NCI-H1092 treated with DMSO at 0.1 percent for 48 hours (cell line): ENCODE results near the gene GNAT1.

Source experiments
- DNase-seq: peaks from one replicate; lab custom pipeline; 2025; lab: John Stamatoyannopoulos, UW

The GNAT1 gene

DNA sequence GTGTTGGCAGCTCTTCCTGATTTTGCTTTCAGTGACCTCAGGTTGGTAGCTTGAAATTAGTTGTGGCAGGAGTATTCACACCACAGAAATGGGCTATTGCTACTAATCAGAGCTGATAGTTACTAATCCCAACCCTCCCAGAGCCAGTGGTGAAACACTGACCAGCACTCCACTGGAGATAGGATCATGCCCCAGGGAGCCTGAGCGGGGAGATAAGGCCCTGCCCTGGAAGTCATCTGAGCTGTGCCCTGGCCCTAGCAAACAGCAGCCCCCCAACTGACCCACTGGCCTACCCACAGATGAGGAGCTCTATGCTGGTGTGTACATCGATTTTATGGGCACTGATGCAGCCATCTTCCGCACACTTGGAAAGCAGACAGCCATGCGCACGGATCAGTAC, 9.4 kb upstream of the GNAT1 start:
- DNase-seq: no peak

DNA sequence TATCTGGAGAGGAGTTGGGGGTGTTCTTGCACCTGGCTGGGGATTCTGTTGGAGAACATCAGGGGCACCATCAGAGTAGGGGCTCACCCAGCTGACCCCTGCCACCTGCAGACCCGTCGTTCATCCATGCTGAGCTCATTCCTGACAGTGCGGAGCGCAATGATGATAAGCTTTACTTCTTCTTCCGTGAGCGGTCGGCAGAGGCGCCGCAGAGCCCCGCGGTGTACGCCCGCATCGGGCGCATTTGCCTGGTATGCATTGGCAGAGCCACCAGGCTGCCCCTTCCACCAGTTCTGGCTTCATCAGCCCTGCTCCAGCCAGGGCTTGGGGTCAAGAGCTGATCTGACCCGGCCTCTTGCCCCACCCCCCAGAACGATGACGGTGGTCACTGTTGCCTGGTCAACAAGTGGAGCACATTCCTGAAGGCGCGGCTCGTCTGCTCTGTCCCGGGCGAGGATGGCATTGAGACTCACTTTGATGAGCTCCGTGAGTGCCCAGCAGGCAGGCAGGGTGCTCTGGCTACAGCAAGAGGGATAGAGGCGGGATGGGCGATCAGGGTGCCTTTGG, 8.8 kb upstream of the GNAT1 start:
- no peak for DNase-seq

DNA sequence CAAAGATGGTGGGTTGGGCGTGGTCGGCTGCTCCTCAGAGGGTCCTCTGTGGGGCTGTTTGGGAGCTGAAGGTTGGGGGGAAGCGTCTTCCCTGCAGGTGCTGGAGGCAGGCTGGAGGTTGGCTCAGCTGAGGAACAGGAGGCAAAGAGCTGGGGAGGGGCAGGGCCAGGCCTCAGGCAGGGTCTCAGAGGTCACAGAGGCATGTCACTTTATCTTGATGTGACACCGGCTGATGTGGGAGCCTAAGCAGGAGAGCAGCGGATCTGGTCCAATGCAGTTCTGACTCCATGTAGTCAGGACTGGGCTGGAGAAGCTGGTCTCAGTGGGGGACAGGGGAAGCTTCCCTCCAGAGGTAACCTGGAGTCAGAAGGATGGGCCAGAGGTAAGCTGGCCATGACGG, 7.7 kb upstream of the GNAT1 start:
- no peak for DNase-seq

DNA sequence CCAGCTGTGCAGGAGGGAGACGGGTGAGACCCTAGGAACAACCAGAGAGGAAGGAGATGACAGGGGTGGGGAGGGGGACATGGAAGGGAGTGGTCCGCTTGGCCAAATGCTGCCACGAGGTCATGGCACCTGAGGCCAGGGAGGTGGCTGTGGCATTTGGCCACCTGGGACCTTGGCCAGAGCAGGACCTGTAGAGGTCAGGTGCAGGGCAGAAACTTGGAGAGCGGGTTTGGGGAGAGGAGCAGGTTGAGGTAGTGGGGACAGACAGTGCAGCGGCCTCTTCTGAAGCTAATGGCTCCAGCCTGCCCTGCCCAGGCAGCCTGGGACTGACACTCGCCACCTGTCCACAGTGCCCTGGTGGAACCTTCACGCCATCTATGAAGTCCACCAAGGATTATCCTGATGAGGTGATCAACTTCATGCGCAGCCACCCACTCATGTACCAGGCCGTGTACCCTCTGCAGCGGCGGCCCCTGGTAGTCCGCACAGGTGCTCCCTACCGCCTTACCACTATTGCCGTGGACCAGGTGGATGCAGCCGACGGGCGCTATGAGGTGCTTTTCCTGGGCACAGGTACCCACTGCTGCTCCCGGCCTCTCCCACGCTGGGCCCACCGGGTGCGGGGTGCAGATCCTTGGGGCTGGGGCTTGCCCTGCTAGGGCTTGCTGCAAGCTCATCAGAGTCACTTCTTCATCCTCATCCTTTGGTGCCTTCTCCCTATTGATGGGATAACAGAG, 7.0 kb upstream of the GNAT1 start:
- no peak for DNase-seq

DNA sequence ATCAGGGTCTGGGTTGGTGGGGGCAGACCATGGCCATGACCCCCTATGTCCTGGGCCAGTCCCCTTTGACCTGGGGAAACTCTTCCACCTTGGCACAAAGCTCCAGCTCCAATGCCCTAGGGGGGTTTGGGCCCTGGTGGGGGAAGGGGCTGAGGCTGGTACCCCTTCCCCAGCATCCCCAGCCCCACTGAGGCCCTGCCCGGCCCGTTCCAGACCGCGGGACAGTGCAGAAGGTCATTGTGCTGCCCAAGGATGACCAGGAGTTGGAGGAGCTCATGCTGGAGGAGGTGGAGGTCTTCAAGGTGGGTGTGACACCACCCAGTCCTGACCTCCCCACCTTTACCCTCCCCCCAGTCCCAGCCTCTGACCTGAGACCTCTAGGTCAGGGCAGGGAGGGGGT, 6.2 kb upstream of the GNAT1 start:
- DNase-seq: no peak

DNA sequence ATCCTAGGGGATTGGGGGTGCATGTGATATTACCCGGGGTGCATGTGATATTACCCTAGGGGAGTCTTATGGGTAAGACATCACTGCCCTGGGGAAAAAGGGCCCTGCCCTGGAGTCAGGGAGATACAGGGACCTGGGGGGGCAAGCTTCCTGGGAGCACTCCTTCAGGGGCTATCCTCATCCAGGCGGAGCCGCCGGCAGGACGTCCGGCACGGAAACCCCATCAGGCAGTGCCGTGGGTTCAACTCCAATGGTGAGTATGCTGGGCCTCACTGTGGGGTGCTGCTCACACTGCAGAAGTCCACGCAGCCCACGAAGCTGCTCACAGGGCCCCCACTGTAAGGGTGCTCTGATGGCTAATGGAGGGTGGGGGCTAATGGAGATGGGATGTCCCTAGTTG, 5.3 kb upstream of the GNAT1 start:
- no peak for DNase-seq

DNA sequence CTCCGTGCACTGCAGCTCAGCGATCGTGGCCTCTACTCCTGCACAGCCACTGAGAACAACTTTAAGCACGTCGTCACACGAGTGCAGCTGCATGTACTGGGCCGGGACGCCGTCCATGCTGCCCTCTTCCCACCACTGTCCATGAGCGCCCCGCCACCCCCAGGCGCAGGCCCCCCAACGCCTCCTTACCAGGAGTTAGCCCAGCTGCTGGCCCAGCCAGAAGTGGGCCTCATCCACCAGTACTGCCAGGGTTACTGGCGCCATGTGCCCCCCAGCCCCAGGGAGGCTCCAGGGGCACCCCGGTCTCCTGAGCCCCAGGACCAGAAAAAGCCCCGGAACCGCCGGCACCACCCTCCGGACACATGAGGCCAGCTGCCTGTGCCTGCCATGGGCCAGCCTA, 3.7 kb upstream of the GNAT1 start:
- no peak for DNase-seq

DNA sequence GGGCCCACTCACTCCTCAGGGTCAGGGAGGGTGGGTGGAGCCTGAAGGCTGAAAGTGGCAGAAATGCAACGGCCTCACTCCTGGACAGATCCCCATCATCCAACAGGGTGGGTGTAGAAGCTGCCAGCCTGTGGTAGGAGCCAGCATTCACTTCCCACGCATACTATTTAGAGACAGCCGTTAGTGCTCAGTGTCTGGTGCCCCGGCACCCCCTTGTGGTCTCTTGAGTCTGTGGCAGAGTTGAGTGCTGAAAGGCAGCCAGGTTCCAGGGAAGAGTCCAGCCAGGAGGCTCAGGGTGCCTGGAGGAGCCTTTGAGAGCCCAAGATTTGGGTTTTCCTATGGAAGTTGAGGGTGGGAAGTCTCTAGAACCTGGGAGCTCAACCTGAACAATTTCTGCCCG, 2.1 kb upstream of the GNAT1 start:
- peak; percentile 32 for DNase-seq

DNA sequence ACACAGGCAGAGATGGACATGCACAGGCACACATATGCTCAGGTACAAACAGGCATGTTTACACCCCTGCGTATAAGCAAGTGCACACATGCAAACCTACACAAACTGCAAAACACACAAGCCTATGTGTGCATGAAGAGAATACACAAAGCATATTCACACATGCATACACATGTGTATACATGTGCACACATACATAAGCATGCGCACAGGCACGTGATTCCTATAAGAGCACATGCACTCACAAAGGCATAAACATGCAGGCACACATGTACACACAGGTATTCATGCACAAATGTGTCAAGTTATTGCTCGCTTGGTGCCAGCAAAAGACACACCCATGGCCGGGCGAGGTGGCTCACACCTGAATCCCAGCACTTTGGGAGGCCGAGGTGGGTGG, 1.4 kb upstream of the GNAT1 start:
- no peak for DNase-seq

DNA sequence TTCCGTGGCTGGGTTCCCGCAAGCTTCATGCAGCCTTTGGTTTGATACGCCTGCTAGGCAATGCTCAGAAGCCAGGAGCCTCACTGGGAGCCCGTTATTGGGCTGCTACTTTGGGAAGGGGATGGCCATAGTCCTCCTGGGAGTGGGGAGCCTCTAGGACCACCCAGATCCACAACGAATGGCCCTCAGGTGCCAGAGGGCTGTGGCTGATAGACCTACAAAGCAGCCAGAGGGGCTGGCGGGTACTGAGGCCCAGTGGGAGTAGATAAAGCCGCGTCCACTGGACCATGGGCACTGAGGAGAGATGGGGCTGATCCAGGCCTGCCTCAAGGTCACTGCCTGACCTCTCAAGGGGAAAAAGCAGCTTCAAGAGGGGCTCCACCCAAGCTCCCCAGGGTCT, 714 bp downstream of the GNAT1 start:
- DNase-seq: no peak

DNA sequence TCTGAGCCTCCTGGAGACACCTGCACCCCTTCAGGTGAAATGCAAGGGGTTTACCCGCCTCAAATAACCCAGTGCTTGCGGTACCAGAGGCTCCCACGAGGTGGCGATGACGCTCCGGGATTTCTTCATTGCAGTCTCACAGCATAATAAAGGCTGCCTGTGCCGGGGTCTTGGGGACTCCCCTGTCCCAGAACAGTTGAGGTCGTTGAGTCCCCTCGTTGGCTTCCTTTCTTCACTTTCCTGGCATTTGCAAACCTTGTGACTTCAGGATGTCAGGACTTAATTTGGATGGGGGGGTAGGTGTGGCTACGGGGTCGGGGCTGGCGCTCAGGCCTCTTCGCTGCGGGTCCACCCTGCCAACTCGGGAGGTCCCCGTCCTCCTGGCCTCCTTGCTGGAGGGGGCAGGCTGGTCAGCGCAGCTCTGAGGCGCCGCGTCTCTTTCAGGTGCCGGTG, 1.3 kb downstream of the GNAT1 start:
- peak; percentile 35 for DNase-seq

DNA sequence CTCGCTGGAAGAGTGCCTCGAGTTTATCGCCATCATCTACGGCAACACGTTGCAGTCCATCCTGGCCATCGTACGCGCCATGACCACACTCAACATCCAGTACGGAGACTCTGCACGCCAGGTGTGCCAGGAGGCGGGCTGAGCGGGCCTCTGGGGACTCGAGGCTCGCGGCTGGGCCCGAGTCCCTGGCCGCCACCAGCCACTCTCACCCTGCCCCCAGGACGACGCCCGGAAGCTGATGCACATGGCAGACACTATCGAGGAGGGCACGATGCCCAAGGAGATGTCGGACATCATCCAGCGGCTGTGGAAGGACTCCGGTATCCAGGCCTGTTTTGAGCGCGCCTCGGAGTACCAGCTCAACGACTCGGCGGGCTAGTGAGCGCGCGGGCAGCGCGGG, 1.9 kb downstream of the GNAT1 start:
- no peak for DNase-seq

DNA sequence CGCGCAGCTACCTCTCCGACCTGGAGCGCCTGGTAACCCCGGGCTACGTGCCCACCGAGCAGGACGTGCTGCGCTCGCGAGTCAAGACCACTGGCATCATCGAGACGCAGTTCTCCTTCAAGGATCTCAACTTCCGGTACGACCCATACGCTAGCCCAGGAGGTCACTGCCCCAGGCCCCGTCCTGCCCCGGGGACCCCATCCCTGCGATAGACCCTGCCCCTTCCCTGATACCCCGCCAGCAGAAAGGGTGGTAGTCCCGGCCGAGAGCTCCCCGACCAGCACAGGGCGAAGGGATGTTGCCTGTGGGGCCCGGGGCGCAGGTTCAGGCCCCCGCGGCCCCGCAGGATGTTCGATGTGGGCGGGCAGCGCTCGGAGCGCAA, 2.3 kb downstream of the GNAT1 start:
- no peak for DNase-seq

DNA sequence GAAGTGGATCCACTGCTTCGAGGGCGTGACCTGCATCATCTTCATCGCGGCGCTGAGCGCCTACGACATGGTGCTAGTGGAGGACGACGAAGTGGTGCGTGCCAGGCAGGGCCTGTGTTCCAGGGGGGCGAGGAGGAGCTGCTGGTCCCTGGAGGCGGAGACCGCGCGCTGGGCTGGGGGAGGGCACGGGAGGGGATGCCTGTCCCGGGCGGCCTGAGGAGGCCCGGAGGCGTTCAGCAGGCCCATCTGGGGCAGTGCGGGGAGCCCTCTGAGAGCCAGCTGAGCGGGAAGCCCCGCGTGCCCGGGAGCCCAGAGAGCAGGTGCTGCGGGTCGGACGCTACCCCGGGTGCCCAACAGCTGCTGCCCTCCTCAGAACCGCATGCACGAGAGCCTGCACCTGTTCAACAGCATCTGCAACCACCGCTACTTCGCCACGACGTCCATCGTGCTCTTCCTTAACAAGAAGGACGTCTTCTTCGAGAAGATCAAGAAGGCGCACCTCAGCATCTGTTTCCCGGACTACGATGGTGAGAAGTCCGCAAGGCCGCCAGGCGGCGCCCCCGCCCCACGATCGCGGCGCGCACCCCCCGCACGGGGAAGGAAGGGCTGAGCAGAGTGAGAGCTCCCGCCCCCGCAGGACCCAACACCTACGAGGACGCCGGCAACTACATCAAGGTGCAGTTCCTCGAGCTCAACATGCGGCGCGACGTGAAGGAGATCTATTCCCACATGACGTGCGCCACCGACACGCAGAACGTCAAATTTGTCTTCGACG, 2.9 kb downstream of the GNAT1 start:
- DNase-seq: peak; percentile 28

DNA sequence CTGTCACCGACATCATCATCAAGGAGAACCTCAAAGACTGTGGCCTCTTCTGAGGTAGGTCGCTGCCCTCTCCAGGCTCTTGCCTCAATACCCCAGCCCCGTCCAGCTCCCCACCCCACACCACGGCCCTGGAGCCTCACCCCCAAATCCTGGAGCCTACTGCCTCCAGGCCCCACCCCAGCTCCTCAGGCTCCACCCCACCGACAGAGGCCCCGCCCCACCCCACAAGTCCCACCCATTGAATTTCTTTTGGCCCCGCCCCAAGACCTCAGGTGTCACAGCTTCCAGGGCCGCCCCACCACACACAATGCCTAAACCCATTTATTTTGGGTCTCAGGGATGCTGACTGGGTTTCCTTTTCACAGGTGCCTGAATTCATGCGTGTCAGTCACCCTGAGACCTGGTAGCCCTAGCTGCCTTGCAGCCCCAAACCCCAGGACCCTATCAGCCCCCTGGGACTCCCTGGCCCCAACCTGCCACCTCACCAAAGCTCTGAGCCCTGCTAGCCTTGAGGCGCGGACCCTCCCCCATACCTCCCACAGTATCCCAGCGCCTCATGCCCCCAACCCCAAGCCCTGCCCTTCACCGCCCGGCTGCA, 3.6 kb downstream of the GNAT1 start:
- no peak for DNase-seq

DNA sequence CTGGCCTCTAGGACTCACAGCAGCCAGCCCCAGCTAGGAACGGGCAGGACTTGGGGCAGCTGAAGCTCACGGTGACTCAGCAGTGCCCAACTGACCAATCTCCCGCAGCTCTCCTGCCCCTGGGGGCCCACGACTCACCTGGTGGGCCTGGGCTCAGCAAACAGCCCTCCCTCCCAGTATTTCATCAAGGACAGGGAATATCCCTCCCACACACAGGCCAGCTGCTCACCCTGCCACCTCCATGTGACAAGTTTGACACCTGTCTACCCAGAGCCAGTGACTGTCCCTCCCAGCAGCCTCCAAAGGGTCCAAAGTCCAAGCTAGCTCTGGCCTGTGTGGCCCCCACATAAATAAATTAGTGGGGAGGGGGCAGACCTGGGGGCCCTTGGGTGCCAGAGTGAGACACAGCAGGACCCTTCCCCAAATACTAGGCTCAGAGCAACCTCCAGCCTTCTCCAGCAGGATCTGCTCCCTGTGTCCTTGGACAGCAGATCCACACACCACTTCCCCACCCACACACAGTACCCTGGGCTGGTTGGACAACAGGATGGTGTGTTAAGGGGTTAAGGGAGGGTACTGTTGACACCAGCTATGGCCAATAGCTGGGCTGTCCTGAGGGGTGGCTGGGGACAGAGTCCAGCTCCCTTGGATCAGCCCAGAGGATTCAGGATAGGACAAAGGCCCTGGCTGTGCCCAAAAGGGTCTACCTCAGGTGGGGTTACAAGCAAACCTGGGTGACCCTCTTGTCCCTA, 4.3 kb downstream of the GNAT1 start:
- no peak for DNase-seq

DNA sequence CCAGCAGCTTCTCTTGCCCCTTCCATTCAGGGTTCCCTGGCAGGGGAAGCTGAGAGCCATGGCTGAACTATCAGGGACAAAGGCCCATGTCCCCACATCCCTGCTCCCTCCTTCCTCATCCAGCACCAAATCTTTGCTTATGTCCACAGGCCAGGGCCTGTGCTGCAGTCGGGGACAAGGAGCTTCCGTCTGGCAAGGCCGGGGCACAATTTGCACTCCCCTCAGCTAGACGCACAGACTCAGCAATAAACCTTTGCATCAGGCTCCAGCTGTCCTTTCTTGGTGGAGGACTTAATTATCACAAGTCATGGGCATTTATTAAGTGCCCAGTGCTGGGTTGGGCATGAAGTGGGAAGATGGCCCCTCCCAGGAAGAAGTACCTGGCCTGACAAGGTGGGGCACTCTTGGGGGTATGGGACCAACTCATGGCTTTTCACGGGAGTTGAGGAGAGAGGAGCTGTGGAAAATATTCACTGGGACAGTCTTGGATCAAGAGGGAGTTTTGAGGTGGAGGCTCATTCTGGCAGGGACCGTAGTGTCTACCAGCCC, 4.9 kb downstream of the GNAT1 start:
- DNase-seq: no peak

DNA sequence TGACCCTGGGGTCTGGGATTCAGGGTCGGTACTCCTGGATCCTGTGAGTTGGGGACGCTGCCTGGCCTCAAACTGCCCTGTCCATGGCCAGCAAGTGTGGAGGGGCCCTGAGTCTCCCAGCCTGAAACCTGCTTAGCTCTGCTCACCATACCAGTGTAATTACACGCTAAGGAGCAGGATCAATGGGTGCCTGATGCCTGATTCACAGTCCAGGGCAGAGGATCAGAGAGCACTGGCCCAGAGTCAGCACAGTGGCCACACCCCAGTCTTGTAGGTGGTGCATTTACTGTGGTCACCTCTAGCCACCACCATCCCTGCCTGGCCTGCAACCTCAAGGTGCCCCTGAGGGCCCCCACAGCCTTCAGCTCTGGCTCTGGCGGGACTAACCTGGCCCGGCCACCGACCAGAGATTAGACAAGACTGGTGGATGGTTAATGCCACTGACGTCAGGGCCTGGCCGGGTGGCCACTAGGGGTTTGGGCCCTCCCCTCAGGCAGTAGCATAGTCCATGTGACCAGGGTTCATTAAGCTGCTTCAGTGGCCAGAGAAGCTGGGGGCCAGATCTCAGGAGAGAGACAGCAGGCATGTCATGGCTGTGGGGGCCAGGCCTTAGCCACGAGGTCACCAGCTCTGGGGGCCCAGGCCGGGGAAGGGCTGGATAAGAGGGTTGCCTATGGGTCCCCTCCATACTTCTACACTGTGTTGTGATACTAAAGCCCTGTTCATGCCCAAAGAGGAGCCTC, 10.3 kb downstream of the GNAT1 start:
- DNase-seq: no peak

DNA sequence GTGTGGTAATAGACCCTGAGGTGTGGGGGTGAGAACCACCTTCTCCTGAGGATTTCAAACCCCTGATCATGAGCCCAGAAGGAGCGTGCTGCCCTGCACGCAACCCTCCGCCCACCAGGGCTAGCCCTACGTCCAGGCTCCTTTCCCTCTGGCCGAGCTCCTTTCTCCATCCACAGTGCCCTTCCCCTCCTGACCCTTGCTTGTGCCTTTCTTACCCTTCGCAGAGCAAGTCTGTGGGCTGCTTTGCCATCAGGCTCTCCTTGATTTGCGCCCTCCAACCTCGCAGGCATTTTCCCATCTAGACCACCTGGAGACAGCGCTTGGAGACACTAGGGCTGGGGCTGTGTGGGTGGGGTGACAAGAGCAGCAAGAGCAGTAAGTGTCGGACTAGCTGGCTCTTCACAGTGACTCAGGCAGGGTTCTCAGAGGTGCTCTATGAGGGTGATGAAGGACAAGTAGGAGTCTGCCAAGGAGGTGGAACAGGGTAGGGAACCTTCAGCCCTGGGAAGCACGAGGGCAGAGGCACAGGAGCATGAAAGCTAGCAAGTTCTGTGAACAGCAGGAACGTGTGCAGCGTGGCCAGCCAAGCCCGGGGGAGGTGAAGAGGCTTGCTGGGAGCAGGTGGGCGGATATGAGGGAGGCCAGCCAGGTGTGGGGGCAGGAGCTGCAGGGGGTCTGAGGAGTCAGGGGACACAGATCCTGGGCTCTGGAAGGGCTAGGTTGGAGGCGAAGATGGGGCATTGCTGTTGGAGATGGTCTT, 11.1 kb downstream of the GNAT1 start:
- no peak for DNase-seq

DNA sequence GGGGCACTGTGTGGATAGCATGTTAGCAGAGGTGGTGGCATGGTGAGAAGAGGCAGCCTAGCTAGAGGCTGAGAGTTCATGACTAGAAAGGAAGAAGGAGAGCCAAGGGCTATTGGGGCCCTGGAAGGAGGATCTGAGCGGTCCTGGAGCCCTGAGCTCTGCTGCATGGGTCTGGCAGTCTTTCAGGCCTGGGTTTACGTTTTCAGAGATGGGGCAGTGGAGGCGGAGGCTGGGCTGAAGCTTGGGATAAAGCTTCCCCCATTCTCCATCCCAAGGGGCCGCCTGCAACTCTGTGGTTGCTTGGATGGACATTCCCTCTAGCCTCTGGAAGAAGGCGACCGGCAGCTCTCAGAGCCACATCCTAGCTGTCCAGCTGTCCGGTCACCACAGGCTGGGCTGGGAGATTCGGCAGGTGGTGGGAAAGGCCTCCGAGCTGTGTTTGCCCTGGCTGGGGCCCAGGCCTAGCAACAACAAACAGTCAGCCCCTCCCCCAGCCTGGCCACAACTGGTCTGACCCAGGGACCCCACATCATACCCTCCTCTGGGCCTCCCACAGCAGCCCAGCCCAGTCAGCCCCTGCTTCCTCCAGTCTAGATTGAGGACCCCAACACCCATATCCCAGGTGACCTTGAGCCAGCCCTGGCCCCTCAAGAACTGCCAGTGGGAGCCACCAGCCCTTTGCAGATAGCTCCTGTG, 11.9 kb downstream of the GNAT1 start:
- DNase-seq: no peak
